Kidney capillary endothelial cell (primary cell): ENCODE measurements around the gene TNNT3.

Experiments used
- DNase-seq: peaks from one replicate; pipeline ENCODE4 v3.0.0-alpha.2; 2018; ENCODE audit warnings: low spot score

The TNNT3 gene

GRCh38 chr11:1959786-1960185 lies 40.3 kb downstream of the TNNT3 start:
- DNase-seq: no peak

- DNase-seq: no peak
Measured at GRCh38 chr11:1963864-1964263, 44.4 kb downstream of the TNNT3 start.

GRCh38 chr11:1964348-1964747 lies 44.8 kb downstream of the TNNT3 start:
- no peak for DNase-seq

DNA sequence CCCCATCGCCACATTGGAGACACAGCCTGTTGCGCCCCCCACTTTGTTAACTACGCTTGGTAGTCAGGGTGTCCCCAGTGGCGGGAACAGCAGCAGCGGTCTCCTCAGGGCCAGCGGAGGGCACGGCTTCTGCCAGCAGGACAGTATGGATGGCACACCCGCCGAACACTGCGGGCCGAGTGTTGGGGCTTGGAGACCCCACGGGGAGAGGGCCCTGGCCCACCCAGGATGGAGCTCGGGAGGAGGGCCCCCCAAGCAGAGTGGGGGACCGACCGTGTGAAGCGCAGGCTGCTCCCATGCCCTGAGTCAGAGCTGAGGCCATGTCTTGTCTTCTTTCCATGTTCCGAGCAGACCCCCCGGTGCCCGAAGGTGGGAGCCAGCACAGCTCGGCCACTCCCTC lies 45.5 kb downstream of the TNNT3 start:
- DNase-seq: no peak

DNA sequence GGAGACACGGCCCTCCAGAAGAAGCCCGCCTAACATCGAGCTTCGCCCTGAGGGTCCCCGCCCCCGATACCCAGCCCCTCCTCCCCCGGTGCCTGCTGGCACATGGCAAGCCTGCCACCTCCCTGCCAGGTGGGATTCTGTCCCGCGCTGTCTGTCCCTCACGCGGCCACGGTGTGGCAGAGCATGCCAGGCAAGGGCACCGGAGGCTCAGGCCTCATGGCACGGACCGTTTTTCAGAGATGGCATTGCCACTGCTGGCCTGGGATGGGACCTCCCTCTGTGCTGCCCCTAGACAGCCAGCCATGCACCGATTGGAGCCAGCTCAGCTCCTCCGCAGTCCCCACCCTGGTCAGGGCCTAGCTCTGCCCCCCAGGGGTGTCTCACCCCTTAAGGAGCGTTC lies 47.0 kb downstream of the TNNT3 start:
- DNase-seq: no peak

DNA sequence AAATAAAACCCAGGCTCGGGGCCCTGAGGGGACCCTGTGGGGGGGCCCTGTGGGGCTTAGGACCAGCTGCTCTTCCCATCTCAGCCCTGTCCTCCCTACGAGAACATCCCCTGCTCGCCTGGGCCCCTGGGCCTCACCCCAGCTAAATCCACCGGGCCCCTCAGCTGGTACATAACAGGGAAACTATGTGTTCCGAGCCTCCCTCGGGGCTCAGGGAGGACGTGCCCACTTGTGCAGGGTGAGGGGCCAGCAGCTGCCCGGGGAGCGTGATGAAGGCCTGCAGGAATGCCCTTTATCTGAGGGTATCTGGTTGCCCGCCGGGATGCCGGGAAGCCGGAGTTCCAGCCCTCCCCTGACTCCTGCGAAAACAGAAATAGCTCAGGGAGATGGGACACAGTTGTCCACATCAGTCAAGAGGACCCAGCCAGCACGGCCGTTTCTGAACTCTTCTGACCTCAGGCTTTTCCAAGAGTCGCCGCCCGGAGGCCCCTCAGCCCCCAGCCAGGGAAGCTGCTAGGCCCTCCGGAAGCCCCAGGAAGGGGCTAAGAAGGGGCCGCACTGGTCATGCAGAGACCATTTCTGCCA lies 48.2 kb downstream of the TNNT3 start:
- DNase-seq: no peak

DNA sequence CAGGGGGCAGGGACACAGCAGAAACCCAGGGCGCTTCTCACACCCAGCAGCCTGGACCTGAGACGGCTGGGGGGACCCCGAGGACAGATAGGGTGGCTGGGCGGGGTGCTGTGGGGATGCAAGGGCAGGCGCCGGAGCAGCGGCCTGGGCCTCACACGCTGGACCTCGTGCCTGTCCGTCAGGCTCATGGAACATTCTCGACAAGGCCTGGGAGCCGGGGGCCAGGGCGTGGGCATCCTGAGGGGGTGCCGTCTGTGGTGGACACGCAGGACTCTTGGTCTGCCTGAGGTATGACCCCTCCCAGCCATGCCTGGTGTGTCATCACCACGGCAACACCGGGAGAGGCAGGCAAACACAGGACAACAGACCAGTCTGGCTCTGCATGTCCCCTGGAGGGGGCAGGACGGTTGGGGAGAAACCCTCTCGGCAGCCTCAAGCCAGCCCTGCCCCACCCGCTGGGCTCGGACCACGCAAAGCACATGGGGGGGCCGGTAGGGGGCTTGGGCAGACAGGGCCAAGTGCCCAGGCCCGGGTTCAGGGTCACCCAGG lies 49.0 kb downstream of the TNNT3 start:
- DNase-seq: no peak

GRCh38 chr11:1969035-1969434 lies 49.5 kb downstream of the TNNT3 start:
- no peak for DNase-seq

DNA sequence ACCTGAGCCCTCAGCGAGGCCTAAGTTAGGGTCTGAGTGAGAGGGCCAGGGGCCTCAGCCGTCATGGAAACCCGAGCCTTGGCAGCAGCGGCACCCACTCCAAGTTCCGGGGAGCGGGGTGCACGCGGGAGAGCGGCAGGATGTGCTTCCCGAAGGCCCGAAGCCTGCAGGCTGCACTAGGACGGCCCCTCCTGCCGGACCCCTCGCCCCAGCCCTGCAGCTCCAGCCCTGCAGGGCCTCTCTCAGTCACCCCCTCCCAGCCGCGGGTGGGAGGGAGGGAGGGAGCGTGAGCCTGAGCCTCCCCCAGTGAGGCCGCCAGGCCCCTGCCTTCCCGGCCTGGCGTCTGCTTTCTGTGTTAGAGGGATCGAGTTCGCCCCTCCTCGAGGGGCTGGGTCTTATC lies 50.3 kb downstream of the TNNT3 start:
- no peak for DNase-seq

DNA sequence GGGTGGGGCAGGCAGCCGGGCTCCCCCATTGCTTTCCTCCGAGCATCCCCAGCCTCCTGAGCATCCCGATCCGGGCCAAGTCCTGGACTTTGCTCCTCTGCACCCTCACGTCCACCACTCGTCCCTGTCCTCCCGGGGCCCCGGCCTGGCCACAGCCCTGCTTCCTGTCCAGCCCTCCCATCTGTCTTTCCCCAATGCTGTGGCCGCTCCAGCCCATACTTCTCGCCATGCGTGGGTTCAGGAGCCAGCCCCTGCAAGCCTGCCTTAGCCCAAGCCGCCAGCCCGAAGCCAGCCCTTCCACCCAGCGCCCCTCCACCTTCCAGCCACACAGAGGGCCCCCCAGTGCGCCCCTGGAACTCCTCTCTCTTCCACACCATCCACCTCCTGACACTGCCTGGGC lies 51.5 kb downstream of the TNNT3 start:
- no peak for DNase-seq

- no peak for DNase-seq
Measured at GRCh38 chr11:1975185-1975584, 55.7 kb downstream of the TNNT3 start.

DNA sequence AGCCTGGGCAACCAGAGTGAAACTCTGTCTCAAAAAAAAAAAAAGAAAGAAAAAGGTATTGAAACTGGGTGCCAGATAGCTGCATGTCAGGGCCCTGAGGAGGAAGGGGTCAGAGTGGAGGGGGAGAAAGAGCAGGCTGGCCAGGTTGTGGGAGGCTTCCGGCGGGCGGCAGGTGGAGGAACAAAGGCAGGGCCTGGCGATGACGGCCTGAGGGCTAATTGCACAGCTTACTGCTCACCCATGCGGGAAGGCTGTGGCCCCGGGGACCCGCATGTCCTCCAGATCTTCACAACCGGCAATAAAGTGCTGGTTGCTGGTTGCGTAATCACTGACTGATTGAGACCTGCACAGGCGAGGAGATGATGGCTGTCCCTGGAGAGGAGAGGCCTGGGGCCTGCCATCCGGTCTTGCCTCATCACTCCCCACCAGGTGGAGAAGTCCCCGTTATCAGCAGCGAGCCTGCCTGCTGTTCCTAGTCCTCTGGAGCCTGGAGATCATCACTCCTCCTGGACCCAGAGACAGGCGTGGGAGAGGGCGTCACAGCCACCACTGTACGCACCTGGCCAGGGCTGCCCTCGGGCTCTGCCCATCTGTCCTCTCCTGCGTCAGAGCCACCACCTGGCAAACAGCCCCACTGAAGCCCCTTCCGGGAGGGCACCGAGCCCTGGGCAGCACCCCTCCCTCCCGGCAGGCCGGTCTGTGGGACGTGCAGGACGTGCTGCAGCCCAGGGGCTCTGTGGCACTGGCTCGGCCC lies 59.4 kb downstream of the TNNT3 start:
- no peak for DNase-seq

- no peak for DNase-seq
Measured at GRCh38 chr11:1979607-1980006, 60.1 kb downstream of the TNNT3 start.

GRCh38 chr11:1982873-1983600 lies 63.5 kb downstream of the TNNT3 start:
- DNase-seq: no peak

DNA sequence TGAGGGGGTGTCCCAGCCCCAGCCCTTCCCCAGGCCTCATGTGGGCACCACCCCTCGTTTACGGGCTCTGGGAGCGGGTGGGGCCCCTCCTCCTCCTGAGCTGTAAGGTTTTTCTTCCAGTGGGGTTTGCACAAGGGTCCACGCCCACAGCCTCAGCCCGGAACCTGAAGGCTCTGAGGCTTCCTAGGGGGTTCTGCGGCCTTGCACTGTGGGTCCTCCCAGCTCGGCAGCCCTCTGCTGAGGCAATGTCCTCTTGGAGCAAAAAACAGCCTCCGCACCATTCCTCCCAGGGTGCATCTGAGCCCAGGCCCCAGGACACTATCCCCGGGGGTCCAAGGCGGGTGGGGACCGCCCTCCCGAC lies 64.1 kb downstream of the TNNT3 start:
- DNase-seq: no peak

DNA sequence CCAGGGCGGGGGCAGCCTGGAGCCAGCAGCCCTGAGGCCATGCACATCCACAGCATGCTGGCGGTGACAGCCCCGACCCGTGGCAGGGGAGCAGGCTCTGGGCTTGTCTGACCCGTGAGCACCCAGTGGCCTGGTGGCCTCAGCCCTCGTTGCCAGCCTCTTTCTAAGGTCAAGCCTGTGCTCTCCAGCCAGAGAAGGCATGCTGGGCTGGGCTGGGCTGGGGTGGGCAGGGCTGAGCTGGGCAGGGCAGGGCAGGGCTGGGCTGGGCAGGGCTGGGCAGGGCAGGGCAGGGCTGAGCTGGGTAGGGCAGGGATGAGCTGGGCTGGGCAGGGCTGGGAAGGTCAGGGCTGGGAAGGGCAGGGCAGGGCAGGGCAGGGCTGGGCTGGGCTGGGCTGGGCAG lies 67.5 kb downstream of the TNNT3 start:
- no peak for DNase-seq

DNA sequence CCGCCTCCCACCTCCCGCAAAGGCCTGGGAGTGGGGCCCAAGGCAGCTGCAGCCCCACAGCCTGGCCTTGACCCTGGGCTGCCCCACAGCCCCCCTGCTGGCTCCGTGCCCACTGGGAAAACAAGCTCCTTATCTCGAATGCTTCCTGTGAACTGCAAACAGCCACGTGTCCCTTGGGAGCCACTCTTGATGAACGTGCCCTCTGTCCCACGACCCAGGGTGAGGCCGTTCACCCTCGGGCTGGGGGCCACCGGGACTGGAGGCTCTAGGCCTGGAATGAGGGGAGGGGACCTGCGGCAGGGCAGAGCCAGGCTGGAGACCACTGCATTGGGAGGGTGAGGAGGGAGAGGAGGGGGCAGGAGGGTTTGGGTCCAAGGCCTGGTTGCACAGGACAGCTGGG lies 68.7 kb downstream of the TNNT3 start:
- DNase-seq: no peak
